Measurements from ENCODE around the gene ASTN1. TPM values are rescaled to one million over a fixed set of nuclear protein-coding genes. Genes with fewer than 3 reads are reported as not detected.

Gene ASTN1
- total RNA-seq, 3 donors from 2014 or later: 0.10 to 2.2 (median 0.14) TPM

GRCh38 chr1:176905648-176906047 lies 258.9 kb downstream of the ASTN1 start:
- intact Hi-C loops (cut with DNase I, micrococcal nuclease): no loop called here
- no peaks in the 10 kb centered on the region for H3K4me1 ChIP-seq (ENCODE audit: low read depth)
- DNase-seq (no peak), ATAC-seq (no peak)
- no peak for TF ChIP-seq CTCF (IDR thresholded peaks at IDR 0.05)
- no peaks in the 10 kb centered on the region for H3K9me3 ChIP-seq
- H3K36me3 ChIP-seq (ENCODE audit: low read depth): no peaks in the 10 kb centered on the region
- no peak overlapping the region for H3K4me3 ChIP-seq

- H3K4me1 ChIP-seq (ENCODE audit: low read depth): no peaks in the 10 kb centered on the region
- intact Hi-C loops (cut with DNase I, micrococcal nuclease): no loop called here
- no peak overlapping the region for H3K4me3 ChIP-seq
- DNase-seq: no peak
- no peaks in the 10 kb centered on the region for H3K9me3 ChIP-seq
- ATAC-seq: no peak
- no peaks in the 10 kb centered on the region for H3K36me3 ChIP-seq (ENCODE audit: low read depth)
- TF ChIP-seq CTCF (IDR thresholded peaks at IDR 0.05): no peak
These were observed 260.3 kb downstream of the ASTN1 start for GRCh38 chr1:176904057-176904751.

GRCh38 chr1:176903474-176903873 lies 261.0 kb downstream of the ASTN1 start:
- no peaks in the 10 kb centered on the region for H3K9me3 ChIP-seq
- H3K4me3 ChIP-seq: no peak overlapping the region
- ATAC-seq (no peak), DNase-seq (no peak)
- H3K36me3 ChIP-seq (ENCODE audit: low read depth): no peaks in the 10 kb centered on the region
- no peak for TF ChIP-seq CTCF (IDR thresholded peaks at IDR 0.05)
- H3K4me1 ChIP-seq (ENCODE audit: low read depth): no peaks in the 10 kb centered on the region
- intact Hi-C loops (cut with DNase I, micrococcal nuclease): no loop called here

GRCh38 chr1:176899321-176899720 lies 265.2 kb downstream of the ASTN1 start:
- DNase-seq (no peak), ATAC-seq (no peak)
- TF ChIP-seq CTCF (IDR thresholded peaks at IDR 0.05): no peak
- Histone ChIP-seq H3K4me1 (ENCODE audit: low read depth) (no peaks in the 10 kb centered on the region), H3K4me3 (no peak overlapping the region), H3K36me3 (ENCODE audit: low read depth) (no peaks in the 10 kb centered on the region), H3K9me3 (no peaks in the 10 kb centered on the region)
- intact Hi-C loops (cut with DNase I, micrococcal nuclease): loop anchor here (10.0 kb wide), 2 partner anchors 285 to 1045 kb away; no protein-coding TSS in a partner anchor

- Histone ChIP-seq H3K4me1 (ENCODE audit: low read depth) (no peaks in the 10 kb centered on the region), H3K9me3 (no peaks in the 10 kb centered on the region), H3K4me3 (no peak overlapping the region), H3K36me3 (ENCODE audit: low read depth) (no peaks in the 10 kb centered on the region)
- ATAC-seq: no peak
- intact Hi-C loops (cut with DNase I, micrococcal nuclease): loop anchor here (10.0 kb wide), 2 partner anchors 287 to 1047 kb away; no protein-coding TSS in a partner anchor
- TF ChIP-seq CTCF (IDR thresholded peaks at IDR 0.05): peak; percentile 28
- DNase-seq: peak in 2 of 3 donors; percentile 37 to 59
These were observed 266.9 kb downstream of the ASTN1 start for GRCh38 chr1:176897350-176898236.

Data from mucosa of descending colon (tissue), 3 donors.